Epithelial cell of prostate (primary cell): ENCODE data around the gene NKAIN2.
"Not testable (repeated sequence)": the region's sequence is repeated elsewhere in the genome, so short reads cannot be mapped to it uniquely, and the experiment has no call there.

Experiments used
- DNase-seq: peaks from one replicate; pipeline ENCODE4 v3.0.0-alpha.2; 2011; ENCODE audit warnings: low read depth, low spot score
- H3K27ac ChIP-seq: fragments of 450-650 bp; 2 replicates; pipeline ENCODE4 v1.5.1; 2017; ENCODE audit warnings: mild to moderate bottlenecking

The NKAIN2 gene

GRCh38 chr6:124389127-124389526, 585.5 kb downstream of the NKAIN2 start:
- DNase-seq, result no peak
- H3K27ac ChIP-seq, result no peak overlapping the region

GRCh38 chr6:124393536-124393935, 589.9 kb downstream of the NKAIN2 start:
- DNase-seq, result no peak
- H3K27ac ChIP-seq, result no peak overlapping the region

DNA sequence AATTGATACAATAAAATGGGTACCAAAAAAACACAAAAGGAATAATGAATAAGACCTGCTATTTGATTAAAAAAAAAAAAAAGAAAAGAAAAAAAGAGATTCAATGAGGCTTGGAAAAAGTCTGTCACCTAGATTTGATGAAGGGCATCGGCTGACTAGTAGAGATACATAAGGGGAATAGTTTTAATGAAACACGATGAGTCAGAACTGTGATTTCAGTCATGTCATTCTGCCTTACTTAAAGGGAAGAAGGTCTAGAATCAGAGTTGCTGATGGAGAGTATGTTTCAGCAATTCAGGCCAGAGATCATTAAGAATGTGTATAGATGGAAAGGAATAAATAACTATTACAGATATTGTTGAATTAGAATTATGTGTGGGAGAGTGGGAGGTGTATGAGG, 592.7 kb downstream of the NKAIN2 start:
- no peak for DNase-seq
- no peak overlapping the region for H3K27ac ChIP-seq

- H3K27ac ChIP-seq, result no peak overlapping the region
- no peak for DNase-seq
Observed at GRCh38 chr6:124400261-124400999, 596.8 kb downstream of the NKAIN2 start.

- DNase-seq, H3K27ac ChIP-seq: not testable (repeated sequence)
Observed at GRCh38 chr6:124410425-124410824, 606.8 kb downstream of the NKAIN2 start.

DNA sequence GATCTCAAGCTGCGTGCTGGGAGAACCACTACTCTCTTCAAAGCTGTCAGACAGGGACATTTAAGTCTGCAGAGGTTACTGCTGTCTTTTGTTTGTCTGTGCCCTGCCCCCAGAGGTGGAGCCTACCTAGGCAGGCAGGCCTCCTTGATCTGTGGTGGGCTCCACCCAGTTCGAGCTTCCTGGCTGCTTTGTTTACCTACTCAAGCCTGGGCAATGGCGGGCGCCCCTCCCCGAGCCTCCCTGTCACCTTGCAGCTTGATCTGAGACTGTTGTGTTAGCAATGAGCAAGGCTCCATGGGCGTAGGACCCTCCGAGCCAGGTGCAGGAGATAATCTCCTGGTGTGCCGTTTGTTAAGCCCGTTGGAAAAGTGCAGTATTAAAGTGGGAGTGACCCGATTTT, 609.0 kb downstream of the NKAIN2 start:
- H3K27ac ChIP-seq, DNase-seq: not testable (repeated sequence)

GRCh38 chr6:124420116-124420840, 616.6 kb downstream of the NKAIN2 start:
- H3K27ac ChIP-seq, result no peak overlapping the region
- no peak for DNase-seq

DNA sequence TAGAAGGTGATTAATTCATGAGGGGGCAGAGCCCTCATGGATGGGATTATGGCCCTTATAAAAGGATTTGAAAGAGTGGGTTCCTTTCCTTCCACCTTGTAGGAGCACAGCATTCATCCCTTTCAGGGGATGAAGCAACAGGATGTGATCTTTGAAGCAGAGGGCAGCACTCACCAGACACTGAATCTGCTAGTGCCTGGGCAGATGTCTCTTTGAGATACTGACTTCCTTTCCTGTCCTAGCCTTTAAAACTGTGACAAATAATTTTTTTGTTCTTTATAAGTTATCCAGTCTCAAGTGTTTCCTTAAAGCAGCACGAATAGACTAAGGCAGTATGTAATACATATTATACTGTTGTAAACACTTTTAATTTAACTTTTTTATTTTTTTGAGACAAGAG, 620.0 kb downstream of the NKAIN2 start:
- H3K27ac ChIP-seq, result no peak overlapping the region
- no peak for DNase-seq

GRCh38 chr6:124430740-124431318, 627.2 kb downstream of the NKAIN2 start:
- no peak overlapping the region for H3K27ac ChIP-seq
- no peak for DNase-seq

- no peak for DNase-seq
Observed at GRCh38 chr6:124432620-124433019, 629.0 kb downstream of the NKAIN2 start.

DNA sequence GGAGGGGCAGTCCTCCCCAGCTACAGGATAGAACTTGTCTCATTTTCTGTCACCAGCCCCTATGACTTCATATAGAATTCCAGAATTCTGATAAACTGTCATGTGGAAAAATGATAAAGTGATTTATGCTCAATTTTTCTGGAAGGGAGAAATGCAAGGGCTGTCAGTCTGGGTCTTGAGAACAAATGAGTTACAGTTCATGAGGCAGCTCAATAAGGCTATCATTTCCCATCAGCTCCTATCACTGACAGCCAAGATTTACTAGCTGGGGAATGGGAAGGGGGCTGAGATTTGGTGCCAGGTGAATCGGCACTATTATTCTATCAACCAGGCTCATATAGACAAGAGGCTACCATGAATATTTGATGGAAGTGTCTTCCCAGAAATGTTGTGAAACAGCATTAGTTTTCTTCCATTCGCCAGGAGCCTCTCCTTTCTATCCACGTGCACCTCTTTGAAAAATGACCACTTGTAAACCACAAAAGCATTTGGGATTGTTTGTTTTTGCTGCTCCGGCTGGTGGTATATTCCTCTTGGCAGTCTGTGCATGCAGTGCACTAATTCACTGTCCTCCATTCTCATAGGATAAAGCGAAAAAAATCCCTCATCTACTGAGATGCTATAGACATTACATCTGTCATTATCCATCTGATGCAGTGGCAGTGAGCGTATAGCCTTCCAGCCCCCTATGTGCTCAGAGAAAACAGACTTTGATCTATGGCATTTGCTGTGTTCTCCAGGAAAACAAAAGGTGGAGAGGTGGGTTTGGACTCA, 629.9 kb downstream of the NKAIN2 start:
- no peak overlapping the region for H3K27ac ChIP-seq
- no peak for DNase-seq

More at GRCh38 chr6:124432620-124433019, 629.0 kb downstream of the NKAIN2 start:
- no peak overlapping the region for H3K27ac ChIP-seq

GRCh38 chr6:124434421-124434820, 630.8 kb downstream of the NKAIN2 start:
- H3K27ac ChIP-seq, result no peak overlapping the region
- no peak for DNase-seq

GRCh38 chr6:124436803-124437202, 633.1 kb downstream of the NKAIN2 start:
- no peak for DNase-seq
- H3K27ac ChIP-seq, result no peak overlapping the region

DNA sequence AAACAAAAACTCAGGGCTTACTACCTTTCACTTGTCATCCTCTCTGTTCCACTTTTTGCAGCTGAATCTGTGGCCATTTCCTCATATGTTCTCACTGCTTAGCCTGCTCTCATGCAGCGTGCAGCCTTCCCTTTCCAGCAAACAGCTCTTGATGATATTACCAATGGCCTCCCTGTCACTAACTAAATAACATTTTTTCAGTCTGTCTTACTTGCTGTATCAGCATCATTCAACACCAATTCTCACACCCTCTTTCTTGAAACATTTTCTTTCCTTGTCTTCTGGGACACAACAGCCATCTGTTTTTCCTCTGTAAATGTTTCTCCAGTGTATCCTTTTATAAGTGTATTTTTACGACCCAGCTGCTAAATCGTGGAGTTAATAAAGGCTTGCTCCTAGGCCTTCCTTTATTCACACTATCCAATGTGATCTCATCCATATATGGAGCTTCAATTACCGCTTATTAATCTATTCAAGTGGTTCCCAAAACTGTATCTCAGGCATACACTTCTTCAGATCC, 634.9 kb downstream of the NKAIN2 start:
- H3K27ac ChIP-seq, result no peak overlapping the region
- no peak for DNase-seq

GRCh38 chr6:124441450-124441849, 637.8 kb downstream of the NKAIN2 start:
- no peak for DNase-seq

GRCh38 chr6:124443541-124443940, 639.9 kb downstream of the NKAIN2 start:
- no peak for DNase-seq
- no peak overlapping the region for H3K27ac ChIP-seq

More at GRCh38 chr6:124441450-124441849, 637.8 kb downstream of the NKAIN2 start:
- H3K27ac ChIP-seq, result no peak overlapping the region

DNA sequence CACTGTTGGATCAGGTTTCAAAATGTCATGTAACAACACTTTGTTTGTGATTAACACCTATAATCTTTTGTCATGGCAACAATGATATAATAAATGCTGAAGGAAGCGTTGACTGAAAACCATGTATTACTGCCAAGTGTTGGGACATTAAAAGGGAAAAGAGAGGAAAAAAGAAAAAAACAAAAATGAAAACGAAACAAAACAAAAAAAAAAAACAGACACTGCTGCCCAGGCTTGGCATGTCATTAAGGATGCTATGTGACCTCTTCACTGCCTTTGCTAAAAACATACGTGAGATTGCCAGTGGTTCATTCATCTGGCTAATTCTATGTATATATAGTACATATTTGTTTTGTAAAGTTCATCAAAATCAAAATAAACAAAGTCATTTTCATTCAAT, 641.9 kb downstream of the NKAIN2 start:
- H3K27ac ChIP-seq, result no peak overlapping the region
- no peak for DNase-seq

GRCh38 chr6:124446961-124447360, 643.3 kb downstream of the NKAIN2 start:
- H3K27ac ChIP-seq, result no peak overlapping the region
- no peak for DNase-seq

DNA sequence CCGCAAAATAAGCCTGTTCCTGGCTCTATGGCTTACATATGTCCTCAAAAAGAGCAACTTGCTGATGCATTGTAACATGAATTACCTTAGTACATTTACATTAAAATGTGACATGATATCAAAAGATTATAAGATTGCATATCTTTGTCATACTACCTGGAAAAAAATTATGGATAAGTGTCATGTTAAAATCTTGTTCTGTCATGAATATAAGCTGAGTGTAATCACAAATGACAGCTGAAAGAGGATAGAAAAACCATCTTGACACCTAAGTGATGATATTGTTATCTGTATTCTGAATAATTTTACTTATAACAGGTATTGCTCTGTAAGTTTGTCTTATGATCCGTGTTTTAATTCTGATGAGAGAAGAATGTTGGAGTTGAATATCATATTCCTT, 655.6 kb downstream of the NKAIN2 start:
- DNase-seq, result no peak
- H3K27ac ChIP-seq, result no peak overlapping the region

GRCh38 chr6:124462750-124463149, 659.1 kb downstream of the NKAIN2 start:
- H3K27ac ChIP-seq, result no peak overlapping the region
- DNase-seq, result no peak
